OCI-LY3 (cell line): ENCODE results near the gene TTPAL.

Experiments used
- H2AFZ ChIP-seq: fragments of 200-600, 300-600 bp; shearing (Covaris generic); 2 replicates; pipeline ENCODE4 v1.6.0; 2014; ENCODE audit warnings: antibody characterized with exemption, low read depth, low read length
- H3K27ac ChIP-seq: fragments of 200-600, 300-600 bp; sonication (generic); 2 replicates; pipeline ENCODE4 v1.5.1; 2014; ENCODE audit warnings: mild to moderate bottlenecking, low read length, moderate library complexity, mixed read lengths
- H3K27me3 ChIP-seq: fragments of 200-600, 300-600 bp; sonication (generic); 2 replicates; pipeline ENCODE4 v1.6.1; 2014; ENCODE audit warnings: low read depth, low read length, mixed read lengths
- H3K36me3 ChIP-seq: fragments of 200-600, 300-600 bp; sonication (generic); replicated peaks from 2 replicates; pipeline ENCODE3; 2014; ENCODE audit warnings: low read depth, low read length, mixed read lengths
- H3K4me1 ChIP-seq: fragments of 300-600, 200-600 bp; sonication (generic); 2 replicates; pipeline ENCODE4 v1.6.1; 2014; ENCODE audit warnings: low read length, mixed read lengths
- H3K4me2 ChIP-seq: fragments of 200-600, 300-600 bp; sonication (generic); 2 replicates; pipeline ENCODE4 v1.6.1; 2014; ENCODE audit warnings: low read length, mixed read lengths
- H3K4me3 ChIP-seq: fragments of 300-600, 200-600 bp; sonication (generic); 2 replicates; pipeline ENCODE4 v1.5.1; 2014; ENCODE audit warnings: antibody characterized with exemption, mild to moderate bottlenecking, low read length, moderate library complexity
- H3K79me2 ChIP-seq: fragments of 300-600, 200-600 bp; shearing (Covaris generic); 2 replicates; pipeline ENCODE4 v1.6.1; 2014; ENCODE audit warnings: mild to moderate bottlenecking, low read length, mixed read lengths
- H3K9ac ChIP-seq: fragments of 300-600, 200-600 bp; shearing (Covaris generic); 2 replicates; pipeline ENCODE4 v1.6.0; 2014; ENCODE audit warnings: mild to moderate bottlenecking, low read length, moderate library complexity
- H3K9me3 ChIP-seq: fragments of 200-600, 300-600 bp; shearing (Covaris generic); 2 replicates; pipeline ENCODE4 v1.6.1; 2014; ENCODE audit warnings: low read length, mixed read lengths; ENCODE audit not compliant: insufficient read depth
- H4K20me1 ChIP-seq: fragments of 200-600, 300-600 bp; sonication (generic); 2 replicates; pipeline ENCODE4 v1.6.1; 2016; ENCODE audit warnings: low read length, mixed read lengths; ENCODE audit not compliant: insufficient read depth
- CTCF ChIP-seq: fragments of 200-600, 300-600 bp; sonication (generic); IDR thresholded peaks from 2 replicates; pipeline ENCODE4 v1.5.1; 2014; ENCODE audit warnings: antibody characterized with exemption, low read length, low read depth
- EZH2phosphoT487 ChIP-seq: fragments of 200-600 bp; shearing (Covaris generic); IDR thresholded peaks from 2 replicates; pipeline ENCODE4 v1.6.1; 2018; ENCODE audit warnings: antibody characterized with exemption, mixed run types, low read depth

The TTPAL gene

GRCh38 chr20:44449864-44450263, 25.8 kb upstream of the TTPAL start:
- TF ChIP-seq CTCF, result no peak
- no peak for TF ChIP-seq EZH2phosphoT487
- Histone ChIP-seq H3K4me1 (peaks cover 6% of the 10 kb centered on the region), H3K9me3 (no peaks in the 10 kb centered on the region), H3K9ac (no peak overlapping the region), H4K20me1 (no peaks in the 10 kb centered on the region), H3K4me2 (no peak overlapping the region), H3K4me3 (no peak overlapping the region), H3K36me3 (no peaks in the 10 kb centered on the region), H3K27me3 (peaks cover 14% of the 10 kb centered on the region; the same call in 1 of the 2 replicates), H3K27ac (no peak overlapping the region), H3K79me2 (no peaks in the 10 kb centered on the region), H2AFZ (no peak overlapping the region)

GRCh38 chr20:44450281-44450889, 25.3 kb upstream of the TTPAL start:
- H3K4me3 ChIP-seq, result no peak overlapping the region
- H3K9me3 ChIP-seq, result no peaks in the 10 kb centered on the region
- H3K27me3 ChIP-seq, result peaks cover 14% of the 10 kb centered on the region; the same call in 1 of the 2 replicates
- H2AFZ ChIP-seq, result no peak overlapping the region
- no peak overlapping the region for H3K27ac ChIP-seq
- no peak overlapping the region for H3K9ac ChIP-seq
- H3K79me2 ChIP-seq, result no peaks in the 10 kb centered on the region
- no peak overlapping the region for H3K4me2 ChIP-seq
- no peak for TF ChIP-seq EZH2phosphoT487
- TF ChIP-seq CTCF, result no peak
- no peaks in the 10 kb centered on the region for H3K36me3 ChIP-seq
- H3K4me1 ChIP-seq, result peaks cover 6% of the 10 kb centered on the region
- no peaks in the 10 kb centered on the region for H4K20me1 ChIP-seq

- Histone ChIP-seq H3K4me2 (no peak overlapping the region), H3K27ac (no peak overlapping the region), H2AFZ (no peak overlapping the region)
These were observed 24.7 kb upstream of the TTPAL start for GRCh38 chr20:44450903-44451450.

More at GRCh38 chr20:44450903-44451450, 24.7 kb upstream of the TTPAL start:
- H3K4me3 ChIP-seq, result no peak overlapping the region
- H3K4me1 ChIP-seq, result peaks cover 6% of the 10 kb centered on the region
- no peaks in the 10 kb centered on the region for H3K79me2 ChIP-seq
- no peaks in the 10 kb centered on the region for H3K36me3 ChIP-seq
- H3K27me3 ChIP-seq, result peaks cover 12% of the 10 kb centered on the region; the same call in 1 of the 2 replicates
- no peak overlapping the region for H3K9ac ChIP-seq
- H3K9me3 ChIP-seq, result no peaks in the 10 kb centered on the region
- H4K20me1 ChIP-seq, result no peaks in the 10 kb centered on the region
- TF ChIP-seq CTCF (no peak), EZH2phosphoT487 (no peak)
